ENCODE results near the gene KRIT1.
"Not testable (repeated sequence)": the region's sequence is repeated elsewhere in the genome, so short reads cannot be mapped to it uniquely, and the experiment has no call there.

The KRIT1 gene

GRCh38 chr7:92275327-92275726, 29.6 kb upstream of the KRIT1 start:
- Histone ChIP-seq H3K36me3 (ENCODE audit: insufficient read depth, low read length) (peaks cover 7% of the 10 kb centered on the region; the same call in 1 of the 2 replicates), H3K4me1 (ENCODE audit: control insufficient read depth, insufficient read depth, low read length, unreplicated experiment) (peaks cover 4% of the 10 kb centered on the region), H3K27ac (ENCODE audit: low read depth, low read length) (no peak overlapping the region), H3K4me3 (ENCODE audit: low read depth, low read length) (no peak overlapping the region), H3K79me2 (ENCODE audit: control insufficient read depth, insufficient read depth, low read length, unreplicated experiment) (peaks cover 70% of the 10 kb centered on the region), H3K27me3 (ENCODE audit: insufficient read depth, low read length) (no peaks in the 10 kb centered on the region), H2AFZ (ENCODE audit: low read length, unreplicated experiment) (no peak overlapping the region)

- Histone ChIP-seq H2AFZ (ENCODE audit: low read length, unreplicated experiment) (no peak overlapping the region), H3K27me3 (ENCODE audit: insufficient read depth, low read length) (no peaks in the 10 kb centered on the region), H3K36me3 (ENCODE audit: insufficient read depth, low read length) (peaks cover 1% of the 10 kb centered on the region), H3K4me3 (ENCODE audit: low read depth, low read length) (no peak overlapping the region), H3K4me1 (ENCODE audit: control insufficient read depth, insufficient read depth, low read length, unreplicated experiment) (no peaks in the 10 kb centered on the region), H3K27ac (ENCODE audit: low read depth, low read length) (no peak overlapping the region), H3K79me2 (ENCODE audit: control insufficient read depth, insufficient read depth, low read length, unreplicated experiment) (peaks cover 55% of the 10 kb centered on the region)
These were observed 23.2 kb upstream of the KRIT1 start for GRCh38 chr7:92268921-92269320.

GRCh38 chr7:92266415-92267241, 20.9 kb upstream of the KRIT1 start:
- Histone ChIP-seq H3K27me3 (ENCODE audit: insufficient read depth, low read length) (no peaks in the 10 kb centered on the region), H3K4me1 (ENCODE audit: control insufficient read depth, insufficient read depth, low read length, unreplicated experiment) (no peaks in the 10 kb centered on the region), H3K27ac (ENCODE audit: low read depth, low read length) (no peak overlapping the region), H2AFZ (ENCODE audit: low read length, unreplicated experiment) (no peak overlapping the region), H3K79me2 (ENCODE audit: control insufficient read depth, insufficient read depth, low read length, unreplicated experiment) (peaks cover 64% of the 10 kb centered on the region), H3K4me3 (ENCODE audit: low read depth, low read length) (no peak overlapping the region), H3K36me3 (ENCODE audit: insufficient read depth, low read length) (peaks cover 17% of the 10 kb centered on the region)

- no peak overlapping the region for H2AFZ ChIP-seq (ENCODE audit: low read length, unreplicated experiment)
- peaks cover 17% of the 10 kb centered on the region for H3K36me3 ChIP-seq (ENCODE audit: insufficient read depth, low read length)
- H3K4me3 ChIP-seq (ENCODE audit: low read depth, low read length): no peak overlapping the region; the same call in 1 of the 2 replicates
- peaks cover 75% of the 10 kb centered on the region for H3K79me2 ChIP-seq (ENCODE audit: control insufficient read depth, insufficient read depth, low read length, unreplicated experiment)
- no peak overlapping the region for H3K27ac ChIP-seq (ENCODE audit: low read depth, low read length)
- H3K4me1 ChIP-seq (ENCODE audit: control insufficient read depth, insufficient read depth, low read length, unreplicated experiment): peaks cover 20% of the 10 kb centered on the region
- no peaks in the 10 kb centered on the region for H3K27me3 ChIP-seq (ENCODE audit: insufficient read depth, low read length)
These were observed 14.6 kb upstream of the KRIT1 start for GRCh38 chr7:92260248-92260781.

- Histone ChIP-seq H3K36me3 (ENCODE audit: insufficient read depth, low read length) (peaks cover 17% of the 10 kb centered on the region), H2AFZ (ENCODE audit: low read length, unreplicated experiment) (no peak overlapping the region), H3K27ac (ENCODE audit: low read depth, low read length) (no peak overlapping the region), H3K27me3 (ENCODE audit: insufficient read depth, low read length) (no peaks in the 10 kb centered on the region), H3K4me1 (ENCODE audit: control insufficient read depth, insufficient read depth, low read length, unreplicated experiment) (peaks cover 25% of the 10 kb centered on the region), H3K79me2 (ENCODE audit: control insufficient read depth, insufficient read depth, low read length, unreplicated experiment) (peaks cover 74% of the 10 kb centered on the region), H3K4me3 (ENCODE audit: low read depth, low read length) (no peak overlapping the region)
These were observed 14.0 kb upstream of the KRIT1 start for GRCh38 chr7:92259610-92260247.

GRCh38 chr7:92259062-92259461, 13.3 kb upstream of the KRIT1 start:
- Histone ChIP-seq H3K27me3 (ENCODE audit: insufficient read depth, low read length) (no peaks in the 10 kb centered on the region), H3K36me3 (ENCODE audit: insufficient read depth, low read length) (peaks cover 21% of the 10 kb centered on the region), H3K79me2 (ENCODE audit: control insufficient read depth, insufficient read depth, low read length, unreplicated experiment) (peaks cover 78% of the 10 kb centered on the region), H2AFZ (ENCODE audit: low read length, unreplicated experiment) (no peak overlapping the region), H3K27ac (ENCODE audit: low read depth, low read length) (no peak overlapping the region), H3K4me3 (ENCODE audit: low read depth, low read length) (no peak overlapping the region), H3K4me1 (ENCODE audit: control insufficient read depth, insufficient read depth, low read length, unreplicated experiment) (peaks cover 25% of the 10 kb centered on the region)

GRCh38 chr7:92255308-92255707, 9.6 kb upstream of the KRIT1 start:
- no peaks in the 10 kb centered on the region for H3K27me3 ChIP-seq (ENCODE audit: insufficient read depth, low read length)
- H3K27ac ChIP-seq (ENCODE audit: low read depth, low read length): peak overlapping the region; percentile 94
- peaks cover 20% of the 10 kb centered on the region for H3K4me1 ChIP-seq (ENCODE audit: control insufficient read depth, insufficient read depth, low read length, unreplicated experiment)
- H3K36me3 ChIP-seq (ENCODE audit: insufficient read depth, low read length): peaks cover 13% of the 10 kb centered on the region; the same call in 1 of the 2 replicates
- no peak overlapping the region for H2AFZ ChIP-seq (ENCODE audit: low read length, unreplicated experiment)
- peaks cover 84% of the 10 kb centered on the region for H3K79me2 ChIP-seq (ENCODE audit: control insufficient read depth, insufficient read depth, low read length, unreplicated experiment)
- peak overlapping the region; percentile 59 for H3K4me3 ChIP-seq (ENCODE audit: low read depth, low read length)

GRCh38 chr7:92254800-92255199, 9.1 kb upstream of the KRIT1 start:
- peaks cover 13% of the 10 kb centered on the region; the same call in 1 of the 2 replicates for H3K36me3 ChIP-seq (ENCODE audit: insufficient read depth, low read length)
- peak overlapping the region; percentile 94 for H3K27ac ChIP-seq (ENCODE audit: low read depth, low read length)
- not testable (repeated sequence) for H2AFZ ChIP-seq (ENCODE audit: low read length, unreplicated experiment); H3K27me3 ChIP-seq (ENCODE audit: insufficient read depth, low read length)
- H3K4me1 ChIP-seq (ENCODE audit: control insufficient read depth, insufficient read depth, low read length, unreplicated experiment): peaks cover 14% of the 10 kb centered on the region
- peak overlapping the region; percentile 59 for H3K4me3 ChIP-seq (ENCODE audit: low read depth, low read length)
- H3K79me2 ChIP-seq (ENCODE audit: control insufficient read depth, insufficient read depth, low read length, unreplicated experiment): peaks cover 82% of the 10 kb centered on the region

- H3K27me3 ChIP-seq (ENCODE audit: insufficient read depth, low read length): no peaks in the 10 kb centered on the region
- no peak overlapping the region for H2AFZ ChIP-seq (ENCODE audit: low read length, unreplicated experiment)
- H3K79me2 ChIP-seq (ENCODE audit: control insufficient read depth, insufficient read depth, low read length, unreplicated experiment): peaks cover 83% of the 10 kb centered on the region
- H3K27ac ChIP-seq (ENCODE audit: low read depth, low read length): no peak overlapping the region
- H3K4me1 ChIP-seq (ENCODE audit: control insufficient read depth, insufficient read depth, low read length, unreplicated experiment): peaks cover 15% of the 10 kb centered on the region
- peaks cover 13% of the 10 kb centered on the region; the same call in 1 of the 2 replicates for H3K36me3 ChIP-seq (ENCODE audit: insufficient read depth, low read length)
- no peak overlapping the region for H3K4me3 ChIP-seq (ENCODE audit: low read depth, low read length)
These were observed 7.5 kb upstream of the KRIT1 start for GRCh38 chr7:92253251-92253650.

GRCh38 chr7:92251181-92251580, 5.5 kb upstream of the KRIT1 start:
- Histone ChIP-seq H3K4me3 (ENCODE audit: low read depth, low read length) (no peak overlapping the region), H3K79me2 (ENCODE audit: control insufficient read depth, insufficient read depth, low read length, unreplicated experiment) (peaks cover 90% of the 10 kb centered on the region), H3K27me3 (ENCODE audit: insufficient read depth, low read length) (no peaks in the 10 kb centered on the region), H3K27ac (ENCODE audit: low read depth, low read length) (no peak overlapping the region), H2AFZ (ENCODE audit: low read length, unreplicated experiment) (no peak overlapping the region), H3K4me1 (ENCODE audit: control insufficient read depth, insufficient read depth, low read length, unreplicated experiment) (peaks cover 19% of the 10 kb centered on the region), H3K36me3 (ENCODE audit: insufficient read depth, low read length) (peaks cover 13% of the 10 kb centered on the region; the same call in 1 of the 2 replicates)
